Neuron (in vitro differentiated cells): Measurements from ENCODE around the gene ANKRD33B.
"Not testable (repeated sequence)": the region's sequence is repeated elsewhere in the genome, so short reads cannot be mapped to it uniquely, and the experiment has no call there.

Experiments used
- H2AFZ ChIP-seq: one replicate; pipeline ENCODE4 v1.6.1; 2013; ENCODE audit warnings: low read depth, mild to moderate bottlenecking, inconsistent platforms, low read length, moderate library complexity
- H3K27me3 ChIP-seq: one replicate; pipeline ENCODE4 v1.6.1; 2013; ENCODE audit warnings: low read length; ENCODE audit not compliant: insufficient read depth
- H3K36me3 ChIP-seq: one replicate; pipeline ENCODE4 v1.6.1; 2013; ENCODE audit warnings: low read length; ENCODE audit not compliant: insufficient read depth
- H3K4me1 ChIP-seq: one replicate; pipeline ENCODE4 v1.6.1; 2013; ENCODE audit warnings: low read length; ENCODE audit not compliant: insufficient read depth
- H3K4me3 ChIP-seq: 2 replicates; pipeline ENCODE4 v1.5.1; 2013; ENCODE audit warnings: mild to moderate bottlenecking, low read length, moderate library complexity
- H3K9me3 ChIP-seq: one replicate; pipeline ENCODE4 v1.6.1; 2013; ENCODE audit warnings: low read length

ANKRD33B gene

DNA sequence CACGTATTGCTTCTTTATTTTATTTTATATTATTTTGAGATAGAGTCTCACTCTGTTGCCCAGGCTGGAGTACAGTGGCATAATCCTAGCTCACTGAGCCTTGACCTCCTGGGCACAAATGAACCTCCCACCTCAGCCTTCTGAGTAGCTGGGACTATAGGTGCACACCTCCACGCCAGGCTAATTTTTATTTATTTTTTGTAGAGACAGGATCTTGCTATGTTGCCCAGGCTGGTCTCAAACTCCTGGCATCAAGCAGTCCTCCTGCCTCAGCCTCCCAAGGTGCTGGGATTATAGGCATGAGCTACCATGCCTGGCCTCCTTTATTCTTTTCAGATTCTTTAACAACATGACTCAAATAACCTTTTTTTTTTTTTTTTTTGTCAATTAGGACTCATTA, 6.7 kb downstream of the ANKRD33B start:
- peaks cover 20% of the 10 kb centered on the region for H3K4me1 ChIP-seq
- H3K4me3 ChIP-seq, result not testable (repeated sequence)

DNA sequence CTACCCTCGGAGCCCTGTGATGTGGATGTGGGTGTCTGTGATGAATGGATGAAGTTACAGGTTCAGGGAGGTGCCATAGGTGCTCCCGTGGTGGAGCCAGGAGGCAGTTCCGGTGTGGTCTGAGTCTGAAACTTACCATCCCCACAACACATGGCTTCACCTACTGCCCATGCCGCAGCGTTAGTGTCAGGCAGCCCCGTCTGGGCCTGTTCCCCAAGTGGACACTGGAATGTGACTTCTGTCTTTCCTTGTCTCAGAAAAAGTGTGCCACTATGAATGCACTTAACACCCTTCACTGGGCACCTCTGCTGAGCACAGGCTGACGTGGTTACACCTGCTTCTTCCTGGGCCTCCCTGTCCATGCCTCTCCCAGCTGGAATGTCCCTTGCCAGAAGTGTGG, 8.6 kb downstream of the ANKRD33B start:
- H2AFZ ChIP-seq, result no peak overlapping the region
- peaks cover 8% of the 10 kb centered on the region for H3K4me1 ChIP-seq
- no peaks in the 10 kb centered on the region for H3K36me3 ChIP-seq
- no peak overlapping the region for H3K4me3 ChIP-seq
- H3K9me3 ChIP-seq, result peaks cover 3% of the 10 kb centered on the region
- no peaks in the 10 kb centered on the region for H3K27me3 ChIP-seq

More for the DNA sequence above, 6.7 kb downstream of the ANKRD33B start:
- not testable (repeated sequence) for H3K9me3 ChIP-seq, H3K27me3 ChIP-seq, H2AFZ ChIP-seq, H3K36me3 ChIP-seq

DNA sequence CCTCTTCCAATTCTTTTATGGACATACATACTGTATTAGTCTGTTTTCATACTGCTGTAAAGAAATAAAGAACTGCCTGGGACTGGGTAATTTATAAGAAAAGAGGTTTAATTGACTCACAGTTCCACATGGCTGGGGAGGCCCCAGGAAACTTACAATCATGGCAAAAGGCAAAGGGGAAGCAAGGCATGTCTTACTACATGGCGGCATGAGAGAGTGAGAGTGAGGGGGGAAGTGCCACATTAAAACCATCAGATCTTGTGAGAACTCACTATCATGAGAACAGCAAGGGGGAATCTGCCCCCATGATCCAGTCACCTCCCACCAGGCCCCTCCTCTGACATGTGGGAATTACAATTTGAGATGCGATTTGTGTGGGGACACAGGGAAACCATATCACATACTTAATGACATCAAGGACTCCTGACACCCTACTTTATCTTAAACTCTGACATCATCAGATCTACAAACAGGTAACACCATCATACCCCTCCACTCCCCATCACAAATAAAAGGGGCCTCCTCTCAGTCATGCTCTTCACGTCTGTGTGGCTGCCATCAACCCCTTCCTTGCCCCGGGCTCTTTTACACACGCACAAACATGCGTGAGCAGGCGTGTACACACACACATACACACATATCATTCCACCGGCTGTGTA, 9.7 kb downstream of the ANKRD33B start:
- H3K4me3 ChIP-seq, result no peak overlapping the region
- H2AFZ ChIP-seq, result no peak overlapping the region
- no peaks in the 10 kb centered on the region for H3K36me3 ChIP-seq
- H3K27me3 ChIP-seq, result no peaks in the 10 kb centered on the region
- H3K9me3 ChIP-seq, result peaks cover 3% of the 10 kb centered on the region
- peaks cover 6% of the 10 kb centered on the region for H3K4me1 ChIP-seq

DNA sequence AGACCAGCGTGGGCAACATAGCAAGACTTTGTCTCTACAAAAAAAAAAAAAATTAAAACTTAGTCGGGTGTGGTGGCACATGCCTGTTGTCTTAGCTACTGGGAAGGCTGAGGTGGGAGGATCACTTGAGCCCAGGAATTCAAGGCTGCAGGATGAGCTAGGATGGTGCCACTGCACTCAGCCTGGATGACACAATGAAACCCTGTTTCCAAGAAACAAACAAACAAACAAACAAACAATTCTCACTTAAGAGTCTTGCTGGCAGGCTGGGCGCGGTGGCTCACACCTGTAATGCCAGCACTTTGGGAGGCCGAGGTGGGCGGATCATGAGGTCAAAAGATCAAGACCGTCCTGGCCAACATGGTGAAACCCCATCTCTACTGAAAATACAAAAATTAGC, 11.0 kb downstream of the ANKRD33B start:
- H3K36me3 ChIP-seq, H2AFZ ChIP-seq, H3K27me3 ChIP-seq, H3K4me3 ChIP-seq, H3K9me3 ChIP-seq, H3K4me1 ChIP-seq: not testable (repeated sequence)

DNA sequence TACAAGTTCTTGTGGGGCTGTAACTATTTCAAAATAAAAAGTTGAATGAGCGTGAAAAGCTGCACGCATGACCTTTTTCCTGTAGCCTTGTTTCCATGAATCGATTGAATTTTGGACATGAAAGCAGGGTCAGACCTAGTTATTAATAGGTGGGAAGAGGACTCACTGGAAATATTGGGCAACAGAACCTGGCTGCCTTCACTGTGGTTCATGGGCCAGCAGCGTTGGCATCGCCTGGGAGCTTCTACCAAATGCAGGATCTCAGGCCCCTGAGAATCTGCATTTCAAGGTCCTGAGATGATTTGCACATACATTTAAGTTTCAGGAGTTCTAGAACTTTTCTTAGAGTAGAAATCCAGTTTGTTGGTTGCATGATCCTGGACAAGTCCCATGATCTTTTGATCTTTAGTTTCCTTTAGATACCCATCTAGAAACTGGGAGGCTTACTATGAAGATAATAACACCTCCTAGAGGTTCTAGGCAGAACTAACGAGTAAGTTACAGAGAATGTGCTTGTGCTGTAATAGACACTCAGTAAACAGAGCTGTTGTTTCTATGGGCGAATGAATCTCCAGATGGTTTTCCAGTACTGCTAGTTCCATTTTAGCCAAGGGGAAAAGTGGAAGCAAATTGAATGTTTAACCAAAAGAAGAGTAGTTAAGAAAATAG, 12.4 kb downstream of the ANKRD33B start:
- H2AFZ ChIP-seq, result no peak overlapping the region
- peaks cover 3% of the 10 kb centered on the region for H3K9me3 ChIP-seq
- no peaks in the 10 kb centered on the region for H3K27me3 ChIP-seq
- no peak overlapping the region for H3K4me3 ChIP-seq
- no peaks in the 10 kb centered on the region for H3K36me3 ChIP-seq
- peaks cover 6% of the 10 kb centered on the region for H3K4me1 ChIP-seq

DNA sequence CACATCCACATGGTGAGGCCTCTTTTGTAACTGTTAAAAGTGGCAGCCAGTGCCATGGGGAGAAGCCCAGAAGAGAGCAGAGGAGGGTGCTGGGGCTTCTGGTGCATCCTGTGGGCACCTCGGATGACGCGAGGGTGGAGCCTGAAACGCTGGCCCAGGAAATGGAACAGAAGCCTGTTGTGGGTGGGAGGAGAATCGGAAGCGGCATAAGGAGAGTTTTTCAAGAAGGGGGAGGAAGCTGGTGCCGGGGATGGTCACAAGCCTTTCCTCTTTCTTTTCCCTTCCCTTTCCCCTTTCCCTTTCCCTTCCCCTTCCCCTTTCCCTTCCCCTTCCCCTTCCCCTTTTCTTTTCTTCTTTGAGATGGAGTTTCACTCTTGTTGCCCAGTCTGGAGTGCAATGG, 12.9 kb downstream of the ANKRD33B start:
- Histone ChIP-seq H3K27me3 (no peaks in the 10 kb centered on the region), H2AFZ (no peak overlapping the region), H3K4me3 (no peak overlapping the region), H3K4me1 (peaks cover 6% of the 10 kb centered on the region), H3K9me3 (peaks cover 3% of the 10 kb centered on the region), H3K36me3 (no peaks in the 10 kb centered on the region)

DNA sequence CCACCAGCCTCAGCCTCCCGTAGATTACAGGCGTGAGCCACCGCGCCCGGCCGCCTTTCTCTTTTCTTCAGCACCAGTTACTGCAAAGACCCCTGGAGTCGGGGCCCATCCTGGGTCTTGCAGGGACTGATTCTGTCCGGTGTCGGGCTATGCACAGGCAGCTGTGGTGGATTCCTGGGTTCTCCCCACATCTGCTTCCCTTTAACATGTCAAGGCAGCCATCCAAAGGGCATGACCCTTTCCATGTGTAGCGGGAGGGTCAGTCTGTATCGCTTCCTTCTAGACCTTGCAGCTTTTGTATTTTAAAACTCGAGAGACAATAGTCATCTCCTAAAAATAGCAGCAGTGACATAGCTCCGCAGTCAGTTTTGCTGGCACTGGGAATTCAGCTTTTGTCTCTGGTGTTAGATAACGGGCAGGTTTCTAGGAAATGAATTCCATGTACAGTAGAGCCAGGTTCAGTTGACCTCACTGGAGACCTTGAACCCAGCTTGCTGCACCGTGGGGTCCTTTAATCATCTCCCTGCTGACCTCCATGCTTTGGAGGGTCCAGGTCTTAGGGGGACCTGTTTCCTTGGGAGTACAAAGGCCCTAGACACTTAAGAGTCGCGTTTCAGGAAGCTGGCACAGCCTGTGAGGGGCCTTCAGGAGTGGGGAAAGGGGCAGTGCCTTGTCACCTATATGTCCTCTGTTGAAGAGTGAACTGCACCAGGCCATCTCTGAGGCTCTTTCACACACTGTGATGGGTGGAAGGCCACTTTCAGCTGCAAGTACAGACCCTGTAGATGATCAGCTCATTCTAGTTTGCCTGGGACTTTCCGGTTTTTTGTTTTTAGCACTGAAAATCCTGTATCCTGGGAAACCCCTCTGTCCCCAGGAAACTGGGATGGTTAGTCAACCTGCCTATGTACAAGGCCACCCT, 13.8 kb downstream of the ANKRD33B start:
- Histone ChIP-seq H3K4me3 (no peak overlapping the region), H3K9me3 (peaks cover 3% of the 10 kb centered on the region), H3K36me3 (peaks cover 2% of the 10 kb centered on the region), H2AFZ (no peak overlapping the region), H3K4me1 (peaks cover 6% of the 10 kb centered on the region), H3K27me3 (no peaks in the 10 kb centered on the region)

DNA sequence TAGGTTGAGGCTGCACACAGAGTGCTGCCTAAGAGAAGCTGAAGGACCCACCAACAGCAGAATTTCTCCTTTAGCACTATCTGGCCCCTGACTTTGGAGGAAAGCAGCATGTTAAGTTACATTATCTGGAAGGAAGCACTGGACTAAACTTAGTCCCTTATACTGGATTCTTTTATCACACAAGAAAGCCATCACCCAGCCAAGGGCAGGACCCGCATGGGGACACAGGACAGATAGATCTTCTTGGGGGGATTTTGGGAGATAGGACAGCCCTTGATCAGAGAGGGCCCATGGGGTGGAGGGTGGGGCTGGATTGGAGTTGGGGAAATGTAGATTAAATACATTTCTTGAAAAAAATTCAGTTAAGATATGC, 14.4 kb downstream of the ANKRD33B start:
- H3K9me3 ChIP-seq, result peaks cover 3% of the 10 kb centered on the region
- no peaks in the 10 kb centered on the region for H3K27me3 ChIP-seq

DNA sequence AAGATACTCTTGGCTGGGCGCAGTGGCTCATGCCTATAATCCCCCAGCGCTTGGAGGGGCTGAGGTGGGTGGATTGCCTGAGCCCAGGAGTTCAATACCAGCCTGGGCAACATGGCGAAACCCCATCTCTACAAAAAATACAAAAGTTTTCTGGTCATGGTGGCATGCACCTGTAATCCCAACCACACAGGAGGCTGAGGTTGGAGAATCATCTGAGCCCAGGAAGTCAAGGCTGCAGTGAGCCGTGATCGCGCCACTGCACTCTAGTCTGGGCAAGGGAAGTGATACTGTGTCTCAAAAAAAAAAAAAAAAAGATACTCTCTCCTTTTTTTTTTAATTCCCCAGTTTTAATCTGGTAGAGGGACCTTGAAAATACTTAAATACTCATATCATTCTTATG, 15.0 kb downstream of the ANKRD33B start:
- Histone ChIP-seq H3K27me3 (no peaks in the 10 kb centered on the region), H3K4me3 (no peak overlapping the region), H3K4me1 (peaks cover 6% of the 10 kb centered on the region), H2AFZ (no peak overlapping the region), H3K36me3 (peaks cover 2% of the 10 kb centered on the region), H3K9me3 (peaks cover 3% of the 10 kb centered on the region)

More for the DNA sequence above, 14.4 kb downstream of the ANKRD33B start:
- Histone ChIP-seq H3K36me3 (peaks cover 2% of the 10 kb centered on the region), H2AFZ (no peak overlapping the region), H3K4me1 (peaks cover 6% of the 10 kb centered on the region), H3K4me3 (no peak overlapping the region)

DNA sequence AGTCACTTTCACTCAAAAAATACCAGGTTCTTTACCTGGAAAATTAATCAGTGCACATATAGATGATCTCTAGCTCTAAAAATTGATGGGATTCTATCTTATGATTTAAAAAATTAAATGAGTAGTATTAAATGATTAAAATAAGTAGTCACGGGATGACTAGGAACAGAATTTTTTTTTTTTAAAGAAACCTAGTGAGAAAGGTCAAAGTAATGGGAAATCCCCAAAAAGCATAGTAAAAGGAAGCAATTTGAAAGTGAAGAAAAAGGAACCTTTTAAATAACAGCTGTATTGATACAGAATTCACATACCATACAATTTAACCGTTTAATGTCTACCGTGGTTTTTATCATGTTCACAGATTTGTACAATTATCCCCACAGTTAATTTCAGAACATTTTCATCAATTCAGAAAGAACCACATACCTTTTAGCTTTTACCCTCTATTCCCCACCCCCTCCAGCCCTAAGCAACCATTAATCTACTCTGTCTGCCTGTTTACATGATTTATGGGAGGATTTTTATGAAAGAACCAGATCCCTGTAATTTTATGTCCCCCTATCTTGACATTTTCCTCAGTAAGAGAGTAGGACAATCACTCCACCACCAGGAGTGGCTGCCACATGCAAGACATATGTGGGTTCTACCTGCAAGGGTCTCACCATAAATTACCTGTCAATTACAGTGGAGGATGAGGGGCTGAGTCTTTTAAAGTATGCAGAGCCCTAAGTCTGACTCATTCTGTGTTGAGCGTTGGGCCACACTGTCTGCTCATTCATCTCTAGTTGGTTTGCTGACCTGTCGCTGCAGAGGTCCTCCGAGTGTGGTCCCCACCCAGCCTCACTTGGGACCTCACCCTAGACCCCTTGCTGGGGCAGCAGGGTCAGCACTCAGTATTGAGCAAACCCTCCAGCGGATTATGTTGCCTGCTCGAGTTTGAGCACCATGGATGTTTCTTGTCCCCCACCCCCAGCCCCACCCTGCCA, 16.0 kb downstream of the ANKRD33B start:
- Histone ChIP-seq H3K4me1 (peaks cover 6% of the 10 kb centered on the region), H3K27me3 (no peaks in the 10 kb centered on the region), H3K4me3 (no peak overlapping the region), H2AFZ (no peak overlapping the region), H3K36me3 (peaks cover 2% of the 10 kb centered on the region), H3K9me3 (peaks cover 3% of the 10 kb centered on the region)

DNA sequence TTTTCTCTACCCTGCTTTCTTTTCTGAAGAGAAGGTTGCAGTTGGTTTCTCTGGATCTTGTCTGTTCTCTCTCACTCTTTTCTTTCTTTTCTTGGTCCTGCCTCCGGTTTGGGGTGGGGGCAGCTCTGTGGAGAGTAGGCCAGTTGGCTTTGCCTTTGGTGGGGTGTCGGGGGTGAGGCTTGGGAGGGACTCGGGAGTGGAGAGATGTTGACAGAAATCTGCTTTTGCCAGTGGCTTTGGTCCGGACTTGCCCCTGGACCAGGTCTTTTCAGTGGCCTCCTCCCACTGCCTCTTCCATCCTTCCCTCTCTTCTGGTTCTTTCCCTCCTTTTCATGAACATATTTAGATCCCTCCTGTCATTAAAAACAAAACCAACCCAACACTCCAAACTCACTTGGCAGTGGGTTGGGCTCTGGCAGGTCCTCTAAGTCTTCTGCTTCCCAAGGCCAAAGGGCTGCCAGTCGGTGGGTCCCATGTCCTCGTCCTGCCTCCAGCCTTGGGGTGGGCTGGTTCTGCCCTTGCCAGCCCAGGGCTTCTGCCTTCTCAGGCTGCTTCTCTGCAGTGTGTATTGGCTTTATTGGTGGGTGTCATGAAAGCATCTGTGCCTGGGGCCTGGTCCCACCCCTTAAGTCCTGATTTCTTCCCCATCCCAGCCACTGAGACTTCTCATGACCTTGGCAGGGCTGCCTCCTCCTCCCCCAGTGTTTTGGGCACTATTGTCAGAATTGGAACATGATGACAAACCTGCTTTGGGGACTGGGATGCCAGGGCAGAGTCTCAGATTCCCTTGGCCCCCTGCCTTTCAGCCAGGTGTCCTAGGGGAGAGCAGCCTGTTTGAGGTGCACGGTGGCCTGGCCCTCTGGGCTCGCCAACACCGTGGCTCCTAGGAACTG, 16.9 kb downstream of the ANKRD33B start:
- H3K27me3 ChIP-seq, result no peaks in the 10 kb centered on the region
- H3K4me3 ChIP-seq, result no peak overlapping the region
- H3K4me1 ChIP-seq, result peaks cover 6% of the 10 kb centered on the region
- no peak overlapping the region for H2AFZ ChIP-seq
- H3K36me3 ChIP-seq, result peaks cover 2% of the 10 kb centered on the region
- H3K9me3 ChIP-seq, result peaks cover 1% of the 10 kb centered on the region

DNA sequence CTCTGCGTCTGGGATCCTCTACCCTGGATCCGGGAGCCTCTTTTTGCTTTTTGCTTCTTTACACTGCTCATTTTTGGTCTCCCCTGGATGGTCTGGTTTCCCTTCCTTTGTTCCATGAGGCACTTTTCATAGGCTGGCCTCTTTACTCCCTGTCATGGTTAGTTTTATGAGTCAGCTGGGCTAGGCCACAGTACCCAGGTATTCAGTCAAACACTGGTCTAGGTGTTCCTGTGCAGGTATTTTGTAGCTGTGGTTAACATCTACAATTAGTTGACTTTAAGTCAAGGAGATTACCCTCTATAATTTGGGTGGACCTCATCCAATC, 17.5 kb downstream of the ANKRD33B start:
- peaks cover 6% of the 10 kb centered on the region for H3K4me1 ChIP-seq
- no peak overlapping the region for H2AFZ ChIP-seq
- peaks cover 2% of the 10 kb centered on the region for H3K36me3 ChIP-seq
- no peaks in the 10 kb centered on the region for H3K27me3 ChIP-seq
- no peak overlapping the region for H3K4me3 ChIP-seq
- H3K9me3 ChIP-seq, result no peaks in the 10 kb centered on the region
